Tibial nerve (tissue), 4 donors: ENCODE results near the gene LYRM4.

ENCODE experiments used
- EP300 ChIP-seq, 2 donors: sonication (generic); formaldehyde crosslinking; IDR thresholded peaks; one replicate each; pipeline ENCODE4 v1.6.1; 2017; ENCODE audit warnings: antibody characterized with exemption in 2 of 2, mild to moderate bottlenecking in 1 of 2
- POLR2A ChIP-seq, 2 donors: fragments of 450-650 bp; IDR thresholded peaks; one replicate each; pipeline ENCODE4 v1.6.1; 2017; ENCODE audit warnings: antibody characterized with exemption in 2 of 2, mild to moderate bottlenecking in 2 of 2, moderate library complexity in 2 of 2
- TF ChIP-seq, protein P1 (sequence below), 5 experiments: fragments of 200-600 bp in 3 of 5; fragments of 450-650 bp in 2 of 5; sonication (generic) in 3 of 5; IDR thresholded peaks; one replicate each; pipeline ENCODE4 v1.5.1; 2016 to 2019; ENCODE audit warnings: antibody characterized with exemption in 5 of 5, mild to moderate bottlenecking in 3 of 5, moderate library complexity in 2 of 5

DNA sequence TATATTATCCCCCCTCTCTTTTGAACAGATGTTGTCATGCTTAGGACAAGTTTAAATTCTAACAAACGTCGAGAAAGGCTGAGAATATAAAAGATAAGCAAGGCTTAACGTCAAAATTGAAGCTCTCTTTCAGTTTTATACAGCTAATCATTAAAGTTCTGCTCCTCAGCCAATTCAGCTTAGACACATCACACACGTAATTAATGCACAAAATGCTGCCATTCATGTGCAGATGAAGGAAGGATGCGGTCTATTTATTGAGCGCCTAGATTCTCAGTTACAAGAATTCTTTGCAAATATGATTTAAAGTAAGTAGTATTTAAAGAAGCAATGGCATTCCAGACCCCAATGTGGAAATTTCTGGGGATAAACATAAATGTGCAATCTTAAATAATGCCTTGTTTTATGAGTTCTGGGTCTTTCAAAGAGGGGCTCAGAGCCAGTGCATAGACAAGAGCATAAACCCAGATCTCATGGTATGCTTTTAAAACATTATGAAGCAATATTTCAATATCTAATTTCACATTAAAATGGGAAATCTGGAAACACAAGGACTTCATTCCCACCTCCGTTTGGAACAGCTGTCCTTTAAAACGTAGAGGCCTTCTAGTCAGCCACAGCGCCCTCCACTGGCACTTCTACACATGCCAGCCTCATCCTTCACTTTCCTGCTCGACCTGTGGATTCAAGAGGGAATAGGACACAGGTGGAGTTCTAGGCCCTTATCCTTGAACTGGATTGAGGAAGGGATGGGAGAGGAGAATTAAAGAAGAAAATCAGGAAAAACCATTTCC lies 85.8 kb downstream of the LYRM4 start:
- TF ChIP-seq, protein P1, sequence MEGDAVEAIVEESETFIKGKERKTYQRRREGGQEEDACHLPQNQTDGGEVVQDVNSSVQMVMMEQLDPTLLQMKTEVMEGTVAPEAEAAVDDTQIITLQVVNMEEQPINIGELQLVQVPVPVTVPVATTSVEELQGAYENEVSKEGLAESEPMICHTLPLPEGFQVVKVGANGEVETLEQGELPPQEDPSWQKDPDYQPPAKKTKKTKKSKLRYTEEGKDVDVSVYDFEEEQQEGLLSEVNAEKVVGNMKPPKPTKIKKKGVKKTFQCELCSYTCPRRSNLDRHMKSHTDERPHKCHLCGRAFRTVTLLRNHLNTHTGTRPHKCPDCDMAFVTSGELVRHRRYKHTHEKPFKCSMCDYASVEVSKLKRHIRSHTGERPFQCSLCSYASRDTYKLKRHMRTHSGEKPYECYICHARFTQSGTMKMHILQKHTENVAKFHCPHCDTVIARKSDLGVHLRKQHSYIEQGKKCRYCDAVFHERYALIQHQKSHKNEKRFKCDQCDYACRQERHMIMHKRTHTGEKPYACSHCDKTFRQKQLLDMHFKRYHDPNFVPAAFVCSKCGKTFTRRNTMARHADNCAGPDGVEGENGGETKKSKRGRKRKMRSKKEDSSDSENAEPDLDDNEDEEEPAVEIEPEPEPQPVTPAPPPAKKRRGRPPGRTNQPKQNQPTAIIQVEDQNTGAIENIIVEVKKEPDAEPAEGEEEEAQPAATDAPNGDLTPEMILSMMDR (IDR thresholded peaks at IDR 0.05) = peak in 1 of 5 experiments; percentile 32
- TF ChIP-seq EP300 (IDR thresholded peaks at IDR 0.05) (no peak), POLR2A (IDR thresholded peaks at IDR 0.05) (no peak)
